Measurements from ENCODE around the gene ELMO1. TPM values are rescaled to one million over a fixed set of nuclear protein-coding genes. Genes with fewer than 3 reads are reported as not detected.

ELMO1 gene
- total RNA-seq, 1 experiment from 2014 or later: 1.1 TPM

GRCh38 chr7:37442268-37442667, 6.4 kb downstream of the ELMO1 start (continued):
- no peak for TF ChIP-seq SRF (IDR thresholded peaks at IDR 0.05; ENCODE audit: low read depth)

- Histone ChIP-seq H3K9me3 (ENCODE audit: control insufficient read depth in 1 of 2, insufficient read depth in 1 of 2, low read depth in 1 of 2, low read length in 2 of 2) (no peaks in the 10 kb centered on the region), H3K36me3 (ENCODE audit: control insufficient read depth in 1 of 2, insufficient read depth in 2 of 2, low read length in 2 of 2) (no peaks in the 10 kb centered on the region), H3K79me2 (ENCODE audit: insufficient read depth, low read length) (no peaks in the 10 kb centered on the region), H3K4me3 (replicated peaks in 1 of 2; ENCODE audit: low read depth in 1 of 2, low read length in 2 of 2) (no peak overlapping the region), H2AFZ (ENCODE audit: low read depth, low read length, poor library complexity, severe bottlenecking) (no peak overlapping the region), H4K20me1 (ENCODE audit: insufficient read depth) (no peaks in the 10 kb centered on the region), H3K27me3 (ENCODE audit: insufficient read depth, low read length) (no peaks in the 10 kb centered on the region; the same call in none of the 2 replicates), H3K9ac (ENCODE audit: low read length) (no peak overlapping the region), H3K27ac (ENCODE audit: low read depth, low read length) (no peak overlapping the region), H3K4me1 (ENCODE audit: control insufficient read depth in 1 of 2, insufficient read depth in 2 of 2, low read length in 2 of 2) (no peaks in the 10 kb centered on the region), H3K9me2 (ENCODE audit: insufficient read depth) (no peaks in the 10 kb centered on the region), H3K4me2 (ENCODE audit: low read length) (no peak overlapping the region)
- TF ChIP-seq RAD21 (IDR thresholded peaks at IDR 0.05; ENCODE audit: low read depth) (no peak), SIN3A (IDR thresholded peaks at IDR 0.05; ENCODE audit: low read depth) (no peak), REST (IDR thresholded peaks at IDR 0.05; ENCODE audit: low read depth) (no peak), POLR2AphosphoS5 (IDR thresholded peaks at IDR 0.05; ENCODE audit: low read depth, low read length) (no peak), JUND (IDR thresholded peaks at IDR 0.05) (no peak), CTCF (IDR thresholded peaks at IDR 0.05 in 2 of 3, conservative IDR thresholded peaks at IDR 0.05 in 1 of 3; ENCODE audit: borderline replicate concordance in 1 of 3, insufficient read depth in 1 of 3, low read depth in 2 of 3, low read length in 2 of 3) (no peak), ZBTB33 (IDR thresholded peaks at IDR 0.05; ENCODE audit: extremely low read depth, insufficient replicate concordance, low read length) (no peak), EZH2phosphoT487 (IDR thresholded peaks at IDR 0.05; ENCODE audit: borderline replicate concordance) (no peak), SRF (IDR thresholded peaks at IDR 0.05; ENCODE audit: low read depth) (no peak), ZNF274 (IDR thresholded peaks at IDR 0.05; ENCODE audit: low read depth, low read length) (no peak), CEBPB (IDR thresholded peaks at IDR 0.05; ENCODE audit: low read depth) (no peak), YY1 (IDR thresholded peaks at IDR 0.05; ENCODE audit: extremely low read depth, insufficient replicate concordance, low read depth, low read length) (no peak), CBX3 (IDR thresholded peaks at IDR 0.05; ENCODE audit: low read depth) (no peak), ATF3 (IDR thresholded peaks at IDR 0.05) (no peak), POLR2A (IDR thresholded peaks at IDR 0.05; ENCODE audit: borderline replicate concordance, extremely low read depth, insufficient read depth, insufficient read length) (no peak), MAX (IDR thresholded peaks at IDR 0.05) (no peak), SP1 (IDR thresholded peaks at IDR 0.05; ENCODE audit: low read depth) (no peak), ZFX (IDR thresholded peaks at IDR 0.05) (no peak), EZH2 (IDR thresholded peaks at IDR 0.05) (no peak), EGR1 (IDR thresholded peaks at IDR 0.05; ENCODE audit: low read depth) (no peak)
- no peak for ATAC-seq
- POLR2A ChIA-PET: no interaction called here
- CTCF ChIA-PET: no interaction called here
- DNase-seq (ENCODE audit: low read depth, low spot score): no peak
- no TSS peak for BruUV-seq (replicated peaks)
- intact Hi-C loops (cut with micrococcal nuclease): no loop called here
- RAD21 ChIA-PET (ENCODE audit: low non-redundant PET in 1 of 2, low total read pairs in 2 of 2, uncharacterized antibody in 2 of 2, unreplicated experiment in 2 of 2): no interaction called here
Observed at GRCh38 chr7:37441816-37442215, 6.8 kb downstream of the ELMO1 start.
